C4-2B (cell line): ENCODE data around the gene ARAP2.

Experiments used
- ZFX ChIP-seq: fragments of 450-650 bp; IDR thresholded peaks from 2 replicates; pipeline ENCODE4 v1.6.1; 2017
- TF ChIP-seq, protein P1 (sequence below): fragments of 450-650 bp; conservative IDR thresholded peaks from 2 replicates; pipeline ENCODE4 v1.5.1; 2017; ENCODE audit warnings: mild to moderate bottlenecking

DNA sequence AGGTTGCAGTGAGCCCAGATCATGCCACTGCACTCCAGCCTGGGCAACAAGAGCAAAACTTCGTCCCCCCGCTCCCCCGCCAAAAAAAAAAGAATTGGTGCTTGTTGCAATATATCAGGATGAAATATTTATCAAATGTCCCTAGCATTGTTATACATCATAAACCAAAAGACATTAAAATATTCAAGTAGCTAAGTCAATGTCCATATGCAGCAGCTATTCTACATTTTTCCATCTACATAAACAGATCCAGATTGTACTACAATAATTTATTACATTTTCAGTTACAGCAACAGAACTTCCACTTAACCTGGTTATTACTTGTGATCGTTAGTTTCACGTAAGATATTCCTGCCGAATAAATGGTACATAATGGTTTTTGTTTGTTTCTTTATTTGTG, 64.1 kb downstream of the ARAP2 start:
- TF ChIP-seq, protein P1, sequence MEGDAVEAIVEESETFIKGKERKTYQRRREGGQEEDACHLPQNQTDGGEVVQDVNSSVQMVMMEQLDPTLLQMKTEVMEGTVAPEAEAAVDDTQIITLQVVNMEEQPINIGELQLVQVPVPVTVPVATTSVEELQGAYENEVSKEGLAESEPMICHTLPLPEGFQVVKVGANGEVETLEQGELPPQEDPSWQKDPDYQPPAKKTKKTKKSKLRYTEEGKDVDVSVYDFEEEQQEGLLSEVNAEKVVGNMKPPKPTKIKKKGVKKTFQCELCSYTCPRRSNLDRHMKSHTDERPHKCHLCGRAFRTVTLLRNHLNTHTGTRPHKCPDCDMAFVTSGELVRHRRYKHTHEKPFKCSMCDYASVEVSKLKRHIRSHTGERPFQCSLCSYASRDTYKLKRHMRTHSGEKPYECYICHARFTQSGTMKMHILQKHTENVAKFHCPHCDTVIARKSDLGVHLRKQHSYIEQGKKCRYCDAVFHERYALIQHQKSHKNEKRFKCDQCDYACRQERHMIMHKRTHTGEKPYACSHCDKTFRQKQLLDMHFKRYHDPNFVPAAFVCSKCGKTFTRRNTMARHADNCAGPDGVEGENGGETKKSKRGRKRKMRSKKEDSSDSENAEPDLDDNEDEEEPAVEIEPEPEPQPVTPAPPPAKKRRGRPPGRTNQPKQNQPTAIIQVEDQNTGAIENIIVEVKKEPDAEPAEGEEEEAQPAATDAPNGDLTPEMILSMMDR = no peak
- no peak for TF ChIP-seq ZFX
